NCI-H510A (cell line): ENCODE results near the gene TSR3.

Experiments used
- DNase-seq: peaks from one replicate; lab custom pipeline; 2025; lab: John Stamatoyannopoulos, UW

TSR3 gene

DNA sequence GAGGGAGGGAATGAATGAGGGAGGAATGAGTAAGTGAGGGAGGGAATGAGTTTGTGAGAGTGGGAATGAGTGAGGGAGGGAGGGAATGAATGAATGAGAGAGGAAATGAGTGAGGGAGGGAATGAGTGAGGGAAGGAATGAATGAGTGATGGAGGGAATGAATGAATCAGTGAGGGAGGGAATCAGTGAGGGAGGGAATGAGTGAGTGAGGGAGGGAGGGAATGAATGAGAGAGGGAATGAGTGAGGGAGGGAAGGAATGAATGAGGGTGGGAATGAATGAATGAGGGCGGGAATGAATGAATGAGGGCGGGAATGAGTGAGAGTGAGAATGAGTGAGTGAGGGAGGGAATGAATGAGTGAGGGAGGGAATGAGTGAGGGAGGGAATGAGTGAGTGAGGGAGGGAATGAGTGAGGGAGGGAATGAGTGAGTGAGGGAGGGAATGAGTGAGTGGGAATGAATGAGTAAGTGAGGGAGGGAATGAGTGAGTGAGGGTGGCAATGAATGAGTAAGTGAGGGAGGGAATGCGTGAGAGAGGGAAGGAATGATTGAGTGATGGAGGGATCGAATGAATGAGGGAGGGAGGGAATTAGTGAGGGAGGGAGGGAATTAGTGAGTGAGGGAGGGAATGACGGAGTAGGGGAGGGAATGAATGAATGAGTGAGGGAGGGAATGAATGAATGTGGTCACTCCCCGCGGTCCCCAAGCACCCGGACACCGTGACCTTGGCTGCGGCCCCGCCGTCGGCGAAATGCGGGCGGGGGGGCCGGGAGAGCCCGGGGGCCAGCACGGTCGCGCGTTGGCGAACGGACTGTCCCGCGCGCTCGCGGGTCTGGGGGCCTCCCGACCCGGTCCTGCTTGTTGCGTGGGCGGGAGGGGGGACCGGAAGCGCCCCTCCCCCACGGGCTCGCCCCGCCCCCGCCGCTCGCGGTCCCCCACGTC, 43.4 kb downstream of the TSR3 start:
- no peak for DNase-seq

DNA sequence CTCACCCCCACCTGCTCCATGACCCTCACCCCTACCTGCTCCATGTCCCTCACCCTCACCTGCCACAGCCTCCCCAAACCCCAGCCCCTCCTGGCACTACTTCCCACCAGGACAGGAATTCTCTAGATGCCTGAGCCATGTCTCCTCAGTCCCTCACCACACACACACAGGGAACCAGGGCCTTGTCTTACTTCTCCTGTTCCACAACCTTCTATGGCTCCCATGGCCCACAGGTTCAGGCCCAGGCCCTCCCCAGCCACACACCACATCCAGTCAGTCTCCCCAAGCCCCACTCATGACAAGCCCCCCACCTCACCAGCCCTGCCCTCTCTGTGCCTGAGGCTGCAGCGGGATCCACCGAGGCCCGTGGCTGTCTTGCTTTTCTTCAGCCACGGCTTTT, 45.3 kb downstream of the TSR3 start:
- DNase-seq: no peak

DNA sequence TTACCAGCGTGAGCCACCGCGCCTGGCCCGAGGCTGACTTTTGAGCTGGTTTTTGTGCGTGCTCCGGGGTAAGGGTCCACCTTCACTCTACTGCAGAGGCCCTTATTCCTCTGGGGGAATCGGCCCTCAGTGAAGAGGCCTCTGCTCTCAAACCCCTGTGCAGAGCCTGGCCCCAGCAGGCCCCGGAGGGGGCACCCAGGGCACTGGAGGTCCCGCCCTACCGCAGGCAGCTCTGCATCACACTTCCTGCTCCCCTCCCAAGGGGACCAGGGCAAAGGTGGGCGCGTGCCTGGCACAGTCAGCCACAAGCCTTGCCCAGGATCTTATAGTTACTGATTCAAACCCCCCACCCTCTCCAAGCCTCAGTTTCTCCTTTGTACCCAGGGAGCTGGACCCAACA, 45.9 kb downstream of the TSR3 start:
- no peak for DNase-seq

DNA sequence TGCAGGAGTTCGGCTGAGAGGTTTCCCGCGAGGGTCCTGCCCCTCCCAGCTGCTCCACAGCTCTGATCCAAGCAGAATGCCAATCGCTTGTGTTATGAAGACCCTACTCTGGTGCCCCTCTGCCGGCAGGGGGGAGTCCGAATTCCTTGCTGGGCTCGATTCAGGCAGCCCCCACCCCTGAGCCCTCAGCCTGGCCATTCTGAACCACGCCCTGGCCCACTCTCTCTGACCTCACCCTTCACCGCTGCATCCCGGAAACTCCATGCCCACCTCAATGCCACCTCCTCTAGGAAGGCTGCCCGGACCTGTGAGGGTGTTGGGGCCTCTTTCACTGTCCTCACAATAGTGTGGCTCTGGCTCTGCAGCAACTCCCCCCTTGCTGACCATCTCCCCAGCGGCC, 50.1 kb downstream of the TSR3 start:
- no peak for DNase-seq

DNA sequence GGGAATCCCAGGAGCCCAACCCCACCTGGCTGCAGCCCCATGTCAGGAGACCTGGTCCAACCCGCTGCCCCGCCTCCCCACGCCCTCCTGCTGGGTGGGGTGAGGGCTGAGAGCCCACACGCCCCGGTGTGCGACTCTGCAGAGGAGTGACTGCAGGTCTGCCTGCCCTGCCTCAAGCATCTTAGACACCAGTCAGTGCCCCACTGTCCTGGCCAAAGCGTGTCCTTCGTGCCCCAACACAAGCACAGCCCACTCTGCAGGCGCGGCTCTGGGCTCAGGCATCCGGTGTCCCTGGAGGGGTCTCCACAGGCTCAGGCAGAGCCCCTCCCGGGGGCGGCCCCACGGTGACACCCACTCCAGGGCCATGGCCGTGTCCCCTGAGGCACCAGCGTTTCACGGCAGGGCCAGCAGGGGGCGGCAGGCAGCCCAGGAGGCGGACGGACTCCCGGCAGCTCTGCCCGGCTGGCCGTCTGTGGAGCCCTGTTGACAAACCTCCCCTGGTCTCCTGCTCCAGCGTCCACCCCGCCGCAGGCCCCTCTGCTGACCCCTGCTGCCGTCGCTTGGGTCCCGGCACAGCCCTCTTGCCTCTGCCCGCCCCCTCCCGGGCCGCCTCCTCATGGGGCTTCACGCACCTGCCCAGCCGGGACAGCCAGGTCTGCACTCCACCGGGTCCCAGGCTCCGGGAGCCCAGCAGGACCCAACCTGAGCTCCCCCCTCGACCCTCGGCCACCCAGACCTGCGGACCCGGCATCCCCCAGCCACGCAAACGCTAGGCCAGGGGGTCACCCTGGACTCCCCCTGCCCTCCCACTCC, 50.8 kb downstream of the TSR3 start:
- no peak for DNase-seq

DNA sequence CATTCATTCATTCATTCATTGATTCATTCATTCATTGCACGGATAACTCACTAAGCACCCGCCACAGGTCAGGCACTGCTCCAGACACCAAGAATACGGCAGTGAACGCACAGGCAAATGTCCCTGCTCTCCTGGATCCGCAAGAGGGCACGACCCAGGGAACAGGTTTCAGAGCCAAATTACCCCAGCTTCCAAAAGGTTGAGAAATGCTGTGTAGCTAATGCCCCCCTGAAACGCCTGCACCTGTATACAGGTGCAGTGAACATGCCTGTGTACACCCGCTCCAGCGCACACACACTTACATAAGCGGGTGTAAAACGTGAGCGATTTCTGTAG, 51.8 kb downstream of the TSR3 start:
- no peak for DNase-seq
